HEK293 (cell line): ENCODE results near the gene LPP.

Source experiments
- CTCF ChIA-PET: fragments of 350-600 bp; formaldehyde crosslinking; extraction: SDS; loops from one replicate; lab custom pipeline; 2021; ENCODE audit warnings: antibody characterized with exemption; lab: Yijun Ruan, JAX
- POLR2A ChIA-PET: fragments of 300-600 bp; formaldehyde crosslinking; extraction: SDS; loops from one replicate; lab custom pipeline; 2020; ENCODE audit warnings: antibody characterized with exemption, inconsistent platforms; lab: Yijun Ruan, JAX
- H3K27ac ChIP-seq: fragments of 200-500 bp; sonication (Bioruptor generic); 2 replicates; pipeline ENCODE4 v1.5.1; 2014; ENCODE audit warnings: low read depth, low read length, control low read depth, inconsistent platforms; ENCODE audit errors: extremely low read depth
- H3K36me3 ChIP-seq, 2 experiments: fragments of 200-500 bp in 1 of 2; sonication (Bioruptor generic) in 1 of 2; 1 replicate in 1 of 2; 2 replicates in 1 of 2; pipeline ENCODE4 v1.5.1; 2014 to 2017; ENCODE audit warnings: inconsistent platforms in 2 of 2, low read length in 2 of 2; ENCODE audit not compliant: control insufficient read depth in 2 of 2, insufficient read depth in 1 of 2
- H3K4me1 ChIP-seq: fragments of 200-500 bp; sonication (Bioruptor generic); 2 replicates; pipeline ENCODE4 v1.5.1; 2014; ENCODE audit warnings: mild to moderate bottlenecking, low read length, inconsistent platforms; ENCODE audit not compliant: control insufficient read depth, insufficient read depth
- H3K4me3 ChIP-seq: 2 replicates; pipeline ENCODE4 v1.5.1; 2011; ENCODE audit warnings: low read depth, mild to moderate bottlenecking, control low read depth, low read length, moderate library complexity
- H3K9me3 ChIP-seq: fragments of 200-500 bp; sonication (Bioruptor generic); 2 replicates; pipeline ENCODE4 v1.5.1; 2014; ENCODE audit warnings: low read depth, low read length, inconsistent platforms; ENCODE audit not compliant: control insufficient read depth, insufficient read depth
- FEZF1 ChIP-seq: fragments of 450-650 bp; formaldehyde crosslinking; IDR thresholded peaks from 2 replicates; pipeline ENCODE4 v1.5.1; 2016; ENCODE audit warnings: missing biosample characterization, missing genetic modification characterization
- GLI4 ChIP-seq: fragments of 450-650 bp; formaldehyde crosslinking; IDR thresholded peaks from 2 replicates; pipeline ENCODE4 v1.5.1; 2016; ENCODE audit warnings: missing biosample characterization, missing genetic modification characterization
- GLIS2 ChIP-seq: fragments of 450-650 bp; formaldehyde crosslinking; IDR thresholded peaks from 2 replicates; pipeline ENCODE4 v1.5.1; 2016; ENCODE audit warnings: missing biosample characterization, missing genetic modification characterization
- KLF7 ChIP-seq: fragments of 450-650 bp; formaldehyde crosslinking; IDR thresholded peaks from 2 replicates; pipeline ENCODE4 v1.5.1; 2016; ENCODE audit warnings: missing biosample characterization, missing genetic modification characterization, borderline replicate concordance
- KLF8 ChIP-seq: fragments of 450-650 bp; formaldehyde crosslinking; IDR thresholded peaks from 2 replicates; pipeline ENCODE4 v1.5.1; 2016; ENCODE audit warnings: missing biosample characterization, missing genetic modification characterization
- PRDM1 ChIP-seq: fragments of 450-650 bp; formaldehyde crosslinking; IDR thresholded peaks from 2 replicates; pipeline ENCODE4; 2016; ENCODE audit warnings: missing biosample characterization, missing genetic modification characterization
- RBAK ChIP-seq: fragments of 450-650 bp; formaldehyde crosslinking; IDR thresholded peaks from 2 replicates; pipeline ENCODE4 v1.5.1; 2016; ENCODE audit warnings: missing biosample characterization, missing genetic modification characterization
- SETDB1 ChIP-seq: IDR thresholded peaks from one replicate; pipeline ENCODE4 v1.6.1; 2017; ENCODE audit warnings: mild to moderate bottlenecking, low read length, moderate library complexity, mixed read lengths; ENCODE audit not compliant: insufficient read length
- SP3 ChIP-seq: fragments of 450-650 bp; formaldehyde crosslinking; IDR thresholded peaks from 2 replicates; pipeline ENCODE4 v1.5.1; 2016; ENCODE audit warnings: missing biosample characterization, missing genetic modification characterization
- TRIM28 ChIP-seq: IDR thresholded peaks from 2 replicates; pipeline ENCODE4 v1.6.1; 2011; ENCODE audit warnings: low read length, control low read depth, borderline replicate concordance
- ZBTB8A ChIP-seq: fragments of 450-650 bp; formaldehyde crosslinking; IDR thresholded peaks from 2 replicates; pipeline ENCODE4 v1.5.1; 2016; ENCODE audit warnings: missing biosample characterization, missing genetic modification characterization
- ZNF302 ChIP-seq: fragments of 450-650 bp; formaldehyde crosslinking; IDR thresholded peaks from 2 replicates; pipeline ENCODE4 v1.5.1; 2016; ENCODE audit warnings: missing biosample characterization, missing genetic modification characterization, low read depth
- ZNF366 ChIP-seq: fragments of 450-650 bp; formaldehyde crosslinking; conservative IDR thresholded peaks from 2 replicates; pipeline ENCODE4 v1.5.1; 2016; ENCODE audit warnings: missing biosample characterization, missing genetic modification characterization
- ZNF48 ChIP-seq: fragments of 450-650 bp; formaldehyde crosslinking; IDR thresholded peaks from 2 replicates; pipeline ENCODE4 v1.5.1; 2016; ENCODE audit warnings: missing biosample characterization, missing genetic modification characterization
- ZNF529 ChIP-seq: fragments of 450-650 bp; formaldehyde crosslinking; IDR thresholded peaks from 2 replicates; pipeline ENCODE4 v1.5.1; 2017; ENCODE audit warnings: missing genetic modification characterization, missing biosample characterization; ENCODE audit not compliant: insufficient replicate concordance
- ZNF571 ChIP-seq: fragments of 450-650 bp; formaldehyde crosslinking; IDR thresholded peaks from 2 replicates; pipeline ENCODE4 v1.5.0; 2017; ENCODE audit warnings: missing biosample characterization, missing genetic modification characterization
- ZNF654 ChIP-seq: fragments of 450-650 bp; formaldehyde crosslinking; IDR thresholded peaks from 2 replicates; pipeline ENCODE4 v1.5.1; 2016; ENCODE audit warnings: low read depth, missing biosample characterization, missing genetic modification characterization
- ZNF701 ChIP-seq: fragments of 450-650 bp; formaldehyde crosslinking; IDR thresholded peaks from 2 replicates; pipeline ENCODE4 v1.5.1; 2016; ENCODE audit warnings: missing biosample characterization, missing genetic modification characterization
- ZNF76 ChIP-seq: fragments of 450-650 bp; formaldehyde crosslinking; IDR thresholded peaks from 2 replicates; pipeline ENCODE4; 2016; ENCODE audit warnings: low read depth, missing biosample characterization, missing genetic modification characterization, borderline replicate concordance
- ZNF843 ChIP-seq: fragments of 450-650 bp; formaldehyde crosslinking; IDR thresholded peaks from 2 replicates; pipeline ENCODE4 v1.5.1; 2016; ENCODE audit warnings: missing biosample characterization, missing genetic modification characterization
- TF ChIP-seq, protein P1 (sequence below): fragments of 450-650 bp; formaldehyde crosslinking; IDR thresholded peaks from 2 replicates; pipeline ENCODE4 v1.5.1; 2016; ENCODE audit warnings: missing biosample characterization, missing genetic modification characterization
- TF ChIP-seq, protein P2 (sequence below): fragments of 450-650 bp; formaldehyde crosslinking; IDR thresholded peaks from 2 replicates; pipeline ENCODE4 v1.5.1; 2016; ENCODE audit warnings: missing biosample characterization, missing genetic modification characterization, low read depth
- TF ChIP-seq, protein P3 (sequence below): fragments of 450-650 bp; IDR thresholded peaks from 2 replicates; pipeline ENCODE4 v1.5.1; 2018; ENCODE audit warnings: missing biosample characterization, mild to moderate bottlenecking, missing genetic modification characterization
- TF ChIP-seq, protein P4 (sequence below): fragments of 450-650 bp; formaldehyde crosslinking; IDR thresholded peaks from 2 replicates; pipeline ENCODE4 v1.5.1; 2016; ENCODE audit warnings: missing biosample characterization, missing genetic modification characterization
- TF ChIP-seq, protein P5 (sequence below): fragments of 450-650 bp; formaldehyde crosslinking; IDR thresholded peaks from 2 replicates; pipeline ENCODE4 v1.5.1; 2016; ENCODE audit warnings: missing biosample characterization, missing genetic modification characterization

LPP gene

DNA sequence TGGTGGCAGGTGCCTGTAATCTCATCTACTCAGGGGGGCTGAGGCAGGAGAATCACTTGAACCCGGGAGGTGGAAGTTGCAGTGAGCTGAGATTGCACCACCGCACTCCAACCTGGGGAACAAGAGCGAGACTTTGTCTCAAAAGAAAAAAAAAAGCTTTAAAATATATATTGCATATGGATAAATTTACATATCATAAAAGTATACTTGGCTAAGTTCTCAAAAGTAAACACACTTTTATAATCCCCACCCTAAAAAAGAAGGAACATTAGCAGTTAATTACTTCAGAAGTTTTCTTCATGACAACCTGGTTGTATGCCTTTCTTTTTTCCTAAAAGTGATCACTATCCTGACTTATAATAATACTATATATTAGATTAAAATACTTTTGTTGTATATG lies 648.7 kb downstream of the LPP start:
- no peaks in the 10 kb centered on the region; the same call in 1 of the 2 replicates for H3K9me3 ChIP-seq
- no peaks in the 10 kb centered on the region for H3K4me1 ChIP-seq
- ChIA-PET POLR2A (no interaction called here), CTCF (interaction anchor here (1.3 kb wide), 1 partner anchor 9 kb away, joined by 3 read pairs; no protein-coding TSS in a partner anchor)
- no peak overlapping the region for H3K4me3 ChIP-seq
- no peaks in the 10 kb centered on the region for H3K36me3 ChIP-seq
- no peak overlapping the region for H3K27ac ChIP-seq
- TF ChIP-seq GLI4 (tag by site-specific recombination) (no peak), ZNF571 (tag by site-specific recombination) (no peak), RBAK (tag by site-specific recombination) (no peak), GLIS2 (tag by site-specific recombination) (no peak)

DNA sequence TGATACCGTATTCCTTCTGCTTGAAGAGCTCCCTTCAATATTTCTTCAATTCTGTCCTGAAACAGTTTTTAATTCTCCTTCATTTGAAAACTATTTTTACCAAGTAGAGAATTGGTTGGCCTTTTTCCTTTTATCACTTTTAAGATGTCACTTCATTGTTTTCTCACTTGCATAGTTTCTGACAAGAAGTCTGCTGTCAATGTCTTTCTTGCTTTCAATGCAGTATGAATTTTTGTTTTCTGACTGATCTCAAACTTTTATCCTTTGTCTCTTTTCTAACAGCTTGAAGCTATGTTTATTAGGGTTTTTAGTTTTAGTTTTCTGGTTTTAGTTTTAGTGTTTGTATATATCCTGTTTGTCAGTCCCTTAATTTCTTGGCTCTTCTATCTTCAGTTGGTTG lies 653.0 kb downstream of the LPP start:
- Histone ChIP-seq H3K9me3 (no peaks in the 10 kb centered on the region; the same call in 1 of the 2 replicates), H3K4me1 (no peaks in the 10 kb centered on the region), H3K36me3 (no peaks in the 10 kb centered on the region), H3K4me3 (no peak overlapping the region), H3K27ac (no peak overlapping the region)
- TF ChIP-seq PRDM1 (tag by site-specific recombination) (peak; percentile 36; the same call in 1 of the 2 replicates), TRIM28 (peak; percentile 90), SETDB1 (peak; percentile 78), ZNF701 (tag by site-specific recombination) (no peak)
- TF ChIP-seq, protein P1, sequence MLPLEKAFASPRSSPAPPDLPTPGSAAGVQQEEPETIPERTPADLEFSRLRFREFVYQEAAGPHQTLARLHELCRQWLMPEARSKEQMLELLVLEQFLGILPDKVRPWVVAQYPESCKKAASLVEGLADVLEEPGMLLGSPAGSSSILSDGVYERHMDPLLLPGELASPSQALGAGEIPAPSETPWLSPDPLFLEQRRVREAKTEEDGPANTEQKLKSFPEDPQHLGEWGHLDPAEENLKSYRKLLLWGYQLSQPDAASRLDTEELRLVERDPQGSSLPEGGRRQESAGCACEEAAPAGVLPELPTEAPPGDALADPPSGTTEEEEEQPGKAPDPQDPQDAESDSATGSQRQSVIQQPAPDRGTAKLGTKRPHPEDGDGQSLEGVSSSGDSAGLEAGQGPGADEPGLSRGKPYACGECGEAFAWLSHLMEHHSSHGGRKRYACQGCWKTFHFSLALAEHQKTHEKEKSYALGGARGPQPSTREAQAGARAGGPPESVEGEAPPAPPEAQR (tag by site-specific recombination), result no peak
- ChIA-PET POLR2A (no interaction called here), CTCF (interaction anchor here (1.2 kb wide), 1 partner anchor 1064 kb away, joined by 4 read pairs; no protein-coding TSS in a partner anchor)

DNA sequence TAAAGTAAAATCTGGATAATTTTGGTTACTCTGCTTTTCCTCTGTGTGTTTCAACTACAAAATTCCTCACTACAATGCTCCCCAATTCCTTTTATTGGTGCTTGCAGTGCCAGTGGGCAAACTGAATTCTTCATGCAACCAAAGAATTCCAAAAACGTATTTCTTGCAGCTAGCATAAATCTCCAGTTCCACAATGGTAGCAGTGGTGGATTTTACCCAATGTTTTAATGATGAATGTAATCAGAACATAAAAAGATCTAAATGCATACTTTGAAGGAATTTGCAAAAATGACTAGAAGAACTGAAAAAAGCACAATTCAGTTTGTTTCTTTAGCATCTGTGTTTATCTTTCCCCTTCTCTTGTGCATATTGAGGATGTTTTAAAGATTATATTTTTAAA lies 658.2 kb downstream of the LPP start:
- no peak overlapping the region for H3K4me3 ChIP-seq
- H3K36me3 ChIP-seq, result no peaks in the 10 kb centered on the region
- H3K4me1 ChIP-seq, result no peaks in the 10 kb centered on the region
- ChIA-PET CTCF (no interaction called here), POLR2A (no interaction called here)
- no peak overlapping the region for H3K27ac ChIP-seq
- H3K9me3 ChIP-seq, result no peaks in the 10 kb centered on the region; the same call in 1 of the 2 replicates
- TF ChIP-seq ZNF366 (tag by site-specific recombination) (no peak), ZNF529 (tag by site-specific recombination) (no peak), KLF7 (no peak), ZNF76 (tag by site-specific recombination) (no peak), ZNF48 (tag by site-specific recombination) (no peak), KLF8 (tag by site-specific recombination) (no peak), FEZF1 (tag by site-specific recombination) (no peak), SP3 (tag by site-specific recombination) (no peak), ZNF843 (tag by site-specific recombination) (no peak), ZBTB8A (tag by site-specific recombination) (no peak), ZNF654 (tag by site-specific recombination) (no peak), ZNF302 (no peak)
- TF ChIP-seq, protein P2, sequence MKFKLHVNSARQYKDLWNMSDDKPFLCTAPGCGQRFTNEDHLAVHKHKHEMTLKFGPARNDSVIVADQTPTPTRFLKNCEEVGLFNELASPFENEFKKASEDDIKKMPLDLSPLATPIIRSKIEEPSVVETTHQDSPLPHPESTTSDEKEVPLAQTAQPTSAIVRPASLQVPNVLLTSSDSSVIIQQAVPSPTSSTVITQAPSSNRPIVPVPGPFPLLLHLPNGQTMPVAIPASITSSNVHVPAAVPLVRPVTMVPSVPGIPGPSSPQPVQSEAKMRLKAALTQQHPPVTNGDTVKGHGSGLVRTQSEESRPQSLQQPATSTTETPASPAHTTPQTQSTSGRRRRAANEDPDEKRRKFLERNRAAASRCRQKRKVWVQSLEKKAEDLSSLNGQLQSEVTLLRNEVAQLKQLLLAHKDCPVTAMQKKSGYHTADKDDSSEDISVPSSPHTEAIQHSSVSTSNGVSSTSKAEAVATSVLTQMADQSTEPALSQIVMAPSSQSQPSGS (tag by site-specific recombination), result no peak
- TF ChIP-seq, protein P3, sequence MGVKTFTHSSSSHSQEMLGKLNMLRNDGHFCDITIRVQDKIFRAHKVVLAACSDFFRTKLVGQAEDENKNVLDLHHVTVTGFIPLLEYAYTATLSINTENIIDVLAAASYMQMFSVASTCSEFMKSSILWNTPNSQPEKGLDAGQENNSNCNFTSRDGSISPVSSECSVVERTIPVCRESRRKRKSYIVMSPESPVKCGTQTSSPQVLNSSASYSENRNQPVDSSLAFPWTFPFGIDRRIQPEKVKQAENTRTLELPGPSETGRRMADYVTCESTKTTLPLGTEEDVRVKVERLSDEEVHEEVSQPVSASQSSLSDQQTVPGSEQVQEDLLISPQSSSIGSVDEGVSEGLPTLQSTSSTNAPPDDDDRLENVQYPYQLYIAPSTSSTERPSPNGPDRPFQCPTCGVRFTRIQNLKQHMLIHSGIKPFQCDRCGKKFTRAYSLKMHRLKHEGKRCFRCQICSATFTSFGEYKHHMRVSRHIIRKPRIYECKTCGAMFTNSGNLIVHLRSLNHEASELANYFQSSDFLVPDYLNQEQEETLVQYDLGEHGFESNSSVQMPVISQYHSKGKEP (tag by site-specific recombination), result no peak
- TF ChIP-seq, protein P4, sequence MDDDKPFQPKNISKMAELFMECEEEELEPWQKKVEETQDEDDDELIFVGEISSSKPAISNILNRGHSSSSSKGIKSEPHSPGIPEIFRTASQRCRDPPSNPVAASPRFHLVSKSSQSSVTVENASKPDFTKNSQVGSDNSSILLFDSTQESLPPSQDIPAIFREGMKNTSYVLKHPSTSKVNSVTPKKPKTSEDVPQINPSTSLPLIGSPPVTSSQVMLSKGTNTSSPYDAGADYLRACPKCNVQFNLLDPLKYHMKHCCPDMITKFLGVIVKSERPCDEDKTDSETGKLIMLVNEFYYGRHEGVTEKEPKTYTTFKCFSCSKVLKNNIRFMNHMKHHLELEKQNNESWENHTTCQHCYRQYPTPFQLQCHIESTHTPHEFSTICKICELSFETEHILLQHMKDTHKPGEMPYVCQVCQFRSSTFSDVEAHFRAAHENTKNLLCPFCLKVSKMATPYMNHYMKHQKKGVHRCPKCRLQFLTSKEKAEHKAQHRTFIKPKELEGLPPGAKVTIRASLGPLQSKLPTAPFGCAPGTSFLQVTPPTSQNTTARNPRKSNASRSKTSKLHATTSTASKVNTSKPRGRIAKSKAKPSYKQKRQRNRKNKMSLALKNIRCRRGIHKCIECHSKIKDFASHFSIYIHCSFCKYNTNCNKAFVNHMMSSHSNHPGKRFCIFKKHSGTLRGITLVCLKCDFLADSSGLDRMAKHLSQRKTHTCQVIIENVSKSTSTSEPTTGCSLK (tag by site-specific recombination), result no peak
- TF ChIP-seq, protein P5, sequence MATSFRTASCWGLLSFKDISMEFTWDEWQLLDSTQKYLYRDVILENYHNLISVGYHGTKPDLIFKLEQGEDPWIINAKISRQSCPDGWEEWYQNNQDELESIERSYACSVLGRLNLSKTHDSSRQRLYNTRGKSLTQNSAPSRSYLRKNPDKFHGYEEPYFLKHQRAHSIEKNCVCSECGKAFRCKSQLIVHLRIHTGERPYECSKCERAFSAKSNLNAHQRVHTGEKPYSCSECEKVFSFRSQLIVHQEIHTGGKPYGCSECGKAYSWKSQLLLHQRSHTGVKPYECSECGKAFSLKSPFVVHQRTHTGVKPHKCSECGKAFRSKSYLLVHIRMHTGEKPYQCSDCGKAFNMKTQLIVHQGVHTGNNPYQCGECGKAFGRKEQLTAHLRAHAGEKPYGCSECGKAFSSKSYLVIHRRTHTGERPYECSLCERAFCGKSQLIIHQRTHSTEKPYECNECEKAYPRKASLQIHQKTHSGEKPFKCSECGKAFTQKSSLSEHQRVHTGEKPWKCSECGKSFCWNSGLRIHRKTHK (tag by site-specific recombination), result no peak
